T-helper 17 cell (primary cell): ENCODE measurements around the gene SH3BP2. TPM values are rescaled to one million over a fixed set of nuclear protein-coding genes. Genes with fewer than 3 reads are reported as not detected.
"Not testable (repeated sequence)": the region's sequence is repeated elsewhere in the genome, so short reads cannot be mapped to it uniquely, and the experiment has no call there.

ENCODE experiments used
- ATAC-seq: fragments of 150-1000 bp; cut with Tn5 transposase; 2 replicates; pipeline ENCODE4 v1.10.0; 2021; ENCODE audit warnings: mild to moderate bottlenecking, moderate library complexity
- DNase-seq, 3 donors: peaks; one replicate each; pipeline versions ENCODE4 v3.0.0 to v3.0.0-alpha.2; 2020 to 2021
- H3K9me3 ChIP-seq: one replicate; pipeline ENCODE4 v1.7.0; 2013; ENCODE audit warnings: low read length, mild to moderate bottlenecking; ENCODE audit not compliant: control insufficient read depth, poor library complexity, severe bottlenecking
- H3K27ac Mint-ChIP-seq: one replicate; pipeline ENCODE4 v1.8.0; 2022; ENCODE audit warnings: mild to moderate bottlenecking, moderate library complexity, mixed read lengths
- H3K27me3 Mint-ChIP-seq: one replicate; pipeline ENCODE4 v1.8.0; 2022; ENCODE audit warnings: mixed read lengths
- H3K36me3 Mint-ChIP-seq: one replicate; pipeline ENCODE4 v1.8.0; 2022; ENCODE audit warnings: low read depth, mixed read lengths
- H3K4me1 Mint-ChIP-seq: one replicate; pipeline ENCODE4 v1.8.0; 2022; ENCODE audit warnings: mild to moderate bottlenecking, mixed read lengths
- H3K4me3 Mint-ChIP-seq: one replicate; pipeline ENCODE4 v1.8.0; 2022; ENCODE audit warnings: mild to moderate bottlenecking, moderate library complexity, mixed read lengths
- total RNA-seq, 4 donors: library from RNA in 2 of 4; stranded (reverse) in 2 of 4; gene quantifications; one replicate each; pipeline ENCODE4 v1.2.3 and lab custom pipeline; 2022 to 2026

Gene SH3BP2
- total RNA-seq, 2 donors from 2014 or later: 36.0 to 62.0 TPM

GRCh38 chr4:2755821-2756690, 36.8 kb upstream of the SH3BP2 start, which contains the start of gene TNIP2:
TNIP2 (minus strand) TSS chr4:2756336; CDS start chr4:2756289, 47 bp downstream.
- DNase-seq (peak; percentile 56 to 81 (median 79)), ATAC-seq (peak; percentile 84)
- H3K4me3 Mint-ChIP-seq: peak within 1 kb of the TSS; percentile 93
- H3K27ac Mint-ChIP-seq: peak within 1 kb of the TSS; percentile 92
- no peaks in the 10 kb centered on the region for H3K9me3 ChIP-seq
- H3K36me3 Mint-ChIP-seq: peaks cover 3% of the 10 kb centered on the region
- peaks cover 24% of the 10 kb centered on the region for H3K4me1 Mint-ChIP-seq
- H3K27me3 Mint-ChIP-seq: no peaks in the 10 kb centered on the region

- no peak for DNase-seq
- Mint-ChIP-seq H3K36me3 (peaks cover 3% of the 10 kb centered on the region), H3K4me3 (peak overlapping the region; percentile 81), H3K4me1 (peaks cover 21% of the 10 kb centered on the region), H3K27me3 (no peaks in the 10 kb centered on the region), H3K27ac (peak overlapping the region; percentile 54)
- H3K9me3 ChIP-seq: no peaks in the 10 kb centered on the region
- no peak for ATAC-seq
Measured at GRCh38 chr4:2756691-2757350, 36.1 kb upstream of the SH3BP2 start.

- Mint-ChIP-seq H3K4me1 (peaks cover 17% of the 10 kb centered on the region), H3K27ac (peak overlapping the region; percentile 54), H3K36me3 (peaks cover 3% of the 10 kb centered on the region), H3K27me3 (no peaks in the 10 kb centered on the region), H3K4me3 (peak overlapping the region; percentile 81)
- DNase-seq: no peak
- ATAC-seq: no peak
- no peaks in the 10 kb centered on the region for H3K9me3 ChIP-seq
Measured at GRCh38 chr4:2757426-2757825, 35.5 kb upstream of the SH3BP2 start.

GRCh38 chr4:2761035-2761923, 31.6 kb upstream of the SH3BP2 start:
- H3K27me3 Mint-ChIP-seq: no peaks in the 10 kb centered on the region
- peaks cover 4% of the 10 kb centered on the region for H3K4me1 Mint-ChIP-seq
- no peak overlapping the region for H3K27ac Mint-ChIP-seq
- ATAC-seq: no peak
- H3K36me3 Mint-ChIP-seq: no peaks in the 10 kb centered on the region
- DNase-seq: no peak
- no peak overlapping the region for H3K4me3 Mint-ChIP-seq
- H3K9me3 ChIP-seq: no peaks in the 10 kb centered on the region

GRCh38 chr4:2762048-2762447, 30.8 kb upstream of the SH3BP2 start:
- ATAC-seq (no peak), DNase-seq (no peak)
- Mint-ChIP-seq H3K4me3 (no peak overlapping the region), H3K27ac (no peak overlapping the region), H3K4me1 (peaks cover 6% of the 10 kb centered on the region), H3K36me3 (no peaks in the 10 kb centered on the region), H3K27me3 (no peaks in the 10 kb centered on the region)
- no peaks in the 10 kb centered on the region for H3K9me3 ChIP-seq

GRCh38 chr4:2762486-2763370, 30.2 kb upstream of the SH3BP2 start:
- not testable (repeated sequence) for H3K36me3 Mint-ChIP-seq, ATAC-seq, H3K4me1 Mint-ChIP-seq, DNase-seq, H3K4me3 Mint-ChIP-seq, H3K9me3 ChIP-seq, H3K27me3 Mint-ChIP-seq, H3K27ac Mint-ChIP-seq

GRCh38 chr4:2763511-2763967, 29.3 kb upstream of the SH3BP2 start:
- no peaks in the 10 kb centered on the region for H3K36me3 Mint-ChIP-seq
- H3K27ac Mint-ChIP-seq: no peak overlapping the region
- no peaks in the 10 kb centered on the region for H3K27me3 Mint-ChIP-seq
- DNase-seq: no peak
- H3K4me1 Mint-ChIP-seq: peaks cover 5% of the 10 kb centered on the region
- no peak for ATAC-seq
- no peaks in the 10 kb centered on the region for H3K9me3 ChIP-seq
- H3K4me3 Mint-ChIP-seq: peak overlapping the region; percentile 73

GRCh38 chr4:2765832-2766526, 26.9 kb upstream of the SH3BP2 start:
- Mint-ChIP-seq H3K4me1 (peaks cover 6% of the 10 kb centered on the region), H3K36me3 (no peaks in the 10 kb centered on the region), H3K27ac (no peak overlapping the region), H3K27me3 (no peaks in the 10 kb centered on the region), H3K4me3 (no peak overlapping the region)
- DNase-seq (no peak), ATAC-seq (no peak)
- H3K9me3 ChIP-seq: no peaks in the 10 kb centered on the region

GRCh38 chr4:2767046-2767704, 25.7 kb upstream of the SH3BP2 start:
- DNase-seq (no peak), ATAC-seq (no peak)
- Mint-ChIP-seq H3K27ac (no peak overlapping the region), H3K27me3 (no peaks in the 10 kb centered on the region), H3K36me3 (no peaks in the 10 kb centered on the region), H3K4me1 (peaks cover 12% of the 10 kb centered on the region), H3K4me3 (no peak overlapping the region)
- H3K9me3 ChIP-seq: no peaks in the 10 kb centered on the region

- H3K36me3 Mint-ChIP-seq: no peaks in the 10 kb centered on the region
- ATAC-seq (no peak), DNase-seq (no peak)
- no peaks in the 10 kb centered on the region for H3K9me3 ChIP-seq
- H3K27me3 Mint-ChIP-seq: no peaks in the 10 kb centered on the region
- peaks cover 12% of the 10 kb centered on the region for H3K4me1 Mint-ChIP-seq
- no peak overlapping the region for H3K27ac Mint-ChIP-seq
- no peak overlapping the region for H3K4me3 Mint-ChIP-seq
Measured at GRCh38 chr4:2767705-2768074, 25.2 kb upstream of the SH3BP2 start.

GRCh38 chr4:2768124-2768523, 24.8 kb upstream of the SH3BP2 start:
- no peaks in the 10 kb centered on the region for H3K9me3 ChIP-seq
- H3K27me3 Mint-ChIP-seq: no peaks in the 10 kb centered on the region
- H3K4me1 Mint-ChIP-seq: peaks cover 12% of the 10 kb centered on the region
- no peak for DNase-seq
- ATAC-seq: no peak
- no peak overlapping the region for H3K27ac Mint-ChIP-seq
- H3K4me3 Mint-ChIP-seq: no peak overlapping the region
- H3K36me3 Mint-ChIP-seq: no peaks in the 10 kb centered on the region
